Vagina (tissue), 2 donors: ENCODE measurements around the gene RNF138.

Source experiments
- CTCF ChIP-seq, 3 experiments: fragments of 450-650 bp in 2 of 3; fragments of 200-600 bp in 1 of 3; sonication (generic) in 1 of 3; IDR thresholded peaks; one replicate each; pipeline ENCODE4 v1.5.1; 2017 to 2019; ENCODE audit warnings: antibody characterized with exemption in 3 of 3, mild to moderate bottlenecking in 2 of 3, moderate library complexity in 2 of 3
- POLR2A ChIP-seq, 2 donors: fragments of 450-650 bp; IDR thresholded peaks; one replicate each; pipeline ENCODE4 v1.6.1; 2017; ENCODE audit warnings: antibody characterized with exemption in 2 of 2, mild to moderate bottlenecking in 2 of 2, moderate library complexity in 2 of 2

- TF ChIP-seq CTCF (IDR thresholded peaks at IDR 0.05) (no peak), POLR2A (IDR thresholded peaks at IDR 0.05) (no peak)
Observed at GRCh38 chr18:32173654-32174053, 82.0 kb downstream of the RNF138 start.
